ENCODE results near the gene PEX12.

DNA sequence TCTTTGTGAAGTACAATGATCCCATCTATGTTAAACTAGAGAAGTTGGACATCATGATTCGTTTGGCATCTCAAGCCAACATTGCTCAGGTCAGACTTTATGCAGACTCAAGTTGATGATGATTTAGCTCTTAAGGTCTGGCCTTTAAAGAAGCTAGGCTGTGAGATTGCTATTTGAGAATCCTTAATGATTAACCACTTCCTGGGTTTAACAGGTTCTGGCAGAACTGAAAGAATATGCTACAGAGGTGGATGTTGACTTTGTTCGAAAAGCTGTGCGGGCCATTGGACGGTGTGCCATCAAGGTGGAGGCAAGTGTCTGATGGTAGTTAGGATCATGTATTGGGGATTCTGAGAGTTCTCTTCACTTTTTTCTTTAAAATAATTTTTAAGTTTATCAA lies 49.0 kb upstream of the PEX12 start:
- TF ChIP-seq POLR2AphosphoS5 (IDR thresholded peaks at IDR 0.05; ENCODE audit: low read depth, low read length) (no peak), POLR2A (IDR thresholded peaks at IDR 0.05; ENCODE audit: low read depth, low read length) (no peak)
